ENCODE measurements around the gene SORL1. TPM values are rescaled to one million over a fixed set of nuclear protein-coding genes. Genes with fewer than 3 reads are reported as not detected.

The SORL1 gene
- total and polyA plus RNA-seq, 2 of the 8 experiments (the other 6 are each of a cell fraction or from before 2014, with no cell fraction given): 38.1 to 65.5 TPM

DNA sequence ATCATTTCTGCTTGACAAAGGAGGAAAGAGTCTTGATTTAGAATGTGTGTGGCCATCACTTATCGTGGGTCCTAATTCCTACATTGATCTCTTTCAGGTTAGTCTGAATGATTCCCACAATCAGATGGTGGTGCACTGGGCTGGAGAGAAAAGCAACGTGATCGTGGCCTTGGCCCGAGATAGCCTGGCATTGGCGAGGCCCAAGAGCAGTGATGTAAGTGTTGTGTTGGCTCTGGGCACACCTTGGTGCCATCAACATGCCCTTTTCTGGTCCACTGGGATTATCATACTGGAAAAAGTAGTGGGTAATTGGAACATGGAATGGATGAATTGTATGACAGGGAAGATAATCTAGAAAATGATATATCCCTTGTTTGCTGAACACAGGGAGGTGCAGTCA is 17.8 kb downstream of the SORL1 start (continued):
- no peak for TF ChIP-seq TEAD4 (IDR thresholded peaks at IDR 0.05; ENCODE audit: low read depth, low read length)
- no peak for TF ChIP-seq CEBPB (IDR thresholded peaks at IDR 0.05; ENCODE audit: low read depth, low read length)
- TF ChIP-seq RBBP5 (IDR thresholded peaks at IDR 0.05; ENCODE audit: borderline replicate concordance, low read depth, low read length): no peak

Measured in H1 (cell line).